ENCODE data around the gene LPP.

DNA sequence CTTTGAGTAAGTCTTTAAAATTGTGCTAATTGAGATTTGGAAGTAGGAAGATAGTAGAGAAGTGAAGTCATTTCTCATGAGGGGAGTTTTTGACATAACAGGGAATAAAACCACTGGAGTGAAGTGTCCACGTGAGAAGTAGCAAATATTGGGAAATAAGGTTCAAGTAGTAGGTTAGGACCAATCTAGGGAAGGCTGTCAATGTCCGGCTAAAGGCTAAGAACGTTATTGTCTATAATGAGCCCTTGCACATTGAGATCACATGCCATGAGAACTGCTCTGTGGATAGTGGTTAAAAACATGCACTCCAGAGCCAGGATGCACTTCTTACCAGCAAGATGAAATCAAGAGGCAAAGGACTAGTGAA, 557.9 kb downstream of the LPP start:
- TF ChIP-seq U2AF1 (optimal IDR thresholded peaks at IDR 0.05; ENCODE audit: low read depth, low read length), result no peak
- no peak for TF ChIP-seq SUZ12 (IDR thresholded peaks at IDR 0.05; ENCODE audit: low read depth, low read length)
- no peak for TF ChIP-seq NFRKB (IDR thresholded peaks at IDR 0.05)
- no peak for TF ChIP-seq SPEN (CRISPR knock-in tag; IDR thresholded peaks at IDR 0.05; ENCODE audit: low read depth)
- no peak for TF ChIP-seq RAD21 (CRISPR knock-in tag; IDR thresholded peaks at IDR 0.05)
- TF ChIP-seq, protein P1, sequence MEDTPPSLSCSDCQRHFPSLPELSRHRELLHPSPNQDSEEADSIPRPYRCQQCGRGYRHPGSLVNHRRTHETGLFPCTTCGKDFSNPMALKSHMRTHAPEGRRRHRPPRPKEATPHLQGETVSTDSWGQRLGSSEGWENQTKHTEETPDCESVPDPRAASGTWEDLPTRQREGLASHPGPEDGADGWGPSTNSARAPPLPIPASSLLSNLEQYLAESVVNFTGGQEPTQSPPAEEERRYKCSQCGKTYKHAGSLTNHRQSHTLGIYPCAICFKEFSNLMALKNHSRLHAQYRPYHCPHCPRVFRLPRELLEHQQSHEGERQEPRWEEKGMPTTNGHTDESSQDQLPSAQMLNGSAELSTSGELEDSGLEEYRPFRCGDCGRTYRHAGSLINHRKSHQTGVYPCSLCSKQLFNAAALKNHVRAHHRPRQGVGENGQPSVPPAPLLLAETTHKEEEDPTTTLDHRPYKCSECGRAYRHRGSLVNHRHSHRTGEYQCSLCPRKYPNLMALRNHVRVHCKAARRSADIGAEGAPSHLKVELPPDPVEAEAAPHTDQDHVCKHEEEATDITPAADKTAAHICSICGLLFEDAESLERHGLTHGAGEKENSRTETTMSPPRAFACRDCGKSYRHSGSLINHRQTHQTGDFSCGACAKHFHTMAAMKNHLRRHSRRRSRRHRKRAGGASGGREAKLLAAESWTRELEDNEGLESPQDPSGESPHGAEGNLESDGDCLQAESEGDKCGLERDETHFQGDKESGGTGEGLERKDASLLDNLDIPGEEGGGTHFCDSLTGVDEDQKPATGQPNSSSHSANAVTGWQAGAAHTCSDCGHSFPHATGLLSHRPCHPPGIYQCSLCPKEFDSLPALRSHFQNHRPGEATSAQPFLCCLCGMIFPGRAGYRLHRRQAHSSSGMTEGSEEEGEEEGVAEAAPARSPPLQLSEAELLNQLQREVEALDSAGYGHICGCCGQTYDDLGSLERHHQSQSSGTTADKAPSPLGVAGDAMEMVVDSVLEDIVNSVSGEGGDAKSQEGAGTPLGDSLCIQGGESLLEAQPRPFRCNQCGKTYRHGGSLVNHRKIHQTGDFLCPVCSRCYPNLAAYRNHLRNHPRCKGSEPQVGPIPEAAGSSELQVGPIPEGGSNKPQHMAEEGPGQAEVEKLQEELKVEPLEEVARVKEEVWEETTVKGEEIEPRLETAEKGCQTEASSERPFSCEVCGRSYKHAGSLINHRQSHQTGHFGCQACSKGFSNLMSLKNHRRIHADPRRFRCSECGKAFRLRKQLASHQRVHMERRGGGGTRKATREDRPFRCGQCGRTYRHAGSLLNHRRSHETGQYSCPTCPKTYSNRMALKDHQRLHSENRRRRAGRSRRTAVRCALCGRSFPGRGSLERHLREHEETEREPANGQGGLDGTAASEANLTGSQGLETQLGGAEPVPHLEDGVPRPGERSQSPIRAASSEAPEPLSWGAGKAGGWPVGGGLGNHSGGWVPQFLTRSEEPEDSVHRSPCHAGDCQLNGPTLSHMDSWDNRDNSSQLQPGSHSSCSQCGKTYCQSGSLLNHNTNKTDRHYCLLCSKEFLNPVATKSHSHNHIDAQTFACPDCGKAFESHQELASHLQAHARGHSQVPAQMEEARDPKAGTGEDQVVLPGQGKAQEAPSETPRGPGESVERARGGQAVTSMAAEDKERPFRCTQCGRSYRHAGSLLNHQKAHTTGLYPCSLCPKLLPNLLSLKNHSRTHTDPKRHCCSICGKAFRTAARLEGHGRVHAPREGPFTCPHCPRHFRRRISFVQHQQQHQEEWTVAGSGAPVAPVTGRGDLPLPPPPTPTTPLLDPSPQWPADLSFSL (CRISPR knock-in tag; IDR thresholded peaks at IDR 0.05), result no peak
- TF ChIP-seq, protein P2, sequence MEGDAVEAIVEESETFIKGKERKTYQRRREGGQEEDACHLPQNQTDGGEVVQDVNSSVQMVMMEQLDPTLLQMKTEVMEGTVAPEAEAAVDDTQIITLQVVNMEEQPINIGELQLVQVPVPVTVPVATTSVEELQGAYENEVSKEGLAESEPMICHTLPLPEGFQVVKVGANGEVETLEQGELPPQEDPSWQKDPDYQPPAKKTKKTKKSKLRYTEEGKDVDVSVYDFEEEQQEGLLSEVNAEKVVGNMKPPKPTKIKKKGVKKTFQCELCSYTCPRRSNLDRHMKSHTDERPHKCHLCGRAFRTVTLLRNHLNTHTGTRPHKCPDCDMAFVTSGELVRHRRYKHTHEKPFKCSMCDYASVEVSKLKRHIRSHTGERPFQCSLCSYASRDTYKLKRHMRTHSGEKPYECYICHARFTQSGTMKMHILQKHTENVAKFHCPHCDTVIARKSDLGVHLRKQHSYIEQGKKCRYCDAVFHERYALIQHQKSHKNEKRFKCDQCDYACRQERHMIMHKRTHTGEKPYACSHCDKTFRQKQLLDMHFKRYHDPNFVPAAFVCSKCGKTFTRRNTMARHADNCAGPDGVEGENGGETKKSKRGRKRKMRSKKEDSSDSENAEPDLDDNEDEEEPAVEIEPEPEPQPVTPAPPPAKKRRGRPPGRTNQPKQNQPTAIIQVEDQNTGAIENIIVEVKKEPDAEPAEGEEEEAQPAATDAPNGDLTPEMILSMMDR (CRISPR knock-in tag; IDR thresholded peaks at IDR 0.05), result no peak
- TF ChIP-seq, protein P3, sequence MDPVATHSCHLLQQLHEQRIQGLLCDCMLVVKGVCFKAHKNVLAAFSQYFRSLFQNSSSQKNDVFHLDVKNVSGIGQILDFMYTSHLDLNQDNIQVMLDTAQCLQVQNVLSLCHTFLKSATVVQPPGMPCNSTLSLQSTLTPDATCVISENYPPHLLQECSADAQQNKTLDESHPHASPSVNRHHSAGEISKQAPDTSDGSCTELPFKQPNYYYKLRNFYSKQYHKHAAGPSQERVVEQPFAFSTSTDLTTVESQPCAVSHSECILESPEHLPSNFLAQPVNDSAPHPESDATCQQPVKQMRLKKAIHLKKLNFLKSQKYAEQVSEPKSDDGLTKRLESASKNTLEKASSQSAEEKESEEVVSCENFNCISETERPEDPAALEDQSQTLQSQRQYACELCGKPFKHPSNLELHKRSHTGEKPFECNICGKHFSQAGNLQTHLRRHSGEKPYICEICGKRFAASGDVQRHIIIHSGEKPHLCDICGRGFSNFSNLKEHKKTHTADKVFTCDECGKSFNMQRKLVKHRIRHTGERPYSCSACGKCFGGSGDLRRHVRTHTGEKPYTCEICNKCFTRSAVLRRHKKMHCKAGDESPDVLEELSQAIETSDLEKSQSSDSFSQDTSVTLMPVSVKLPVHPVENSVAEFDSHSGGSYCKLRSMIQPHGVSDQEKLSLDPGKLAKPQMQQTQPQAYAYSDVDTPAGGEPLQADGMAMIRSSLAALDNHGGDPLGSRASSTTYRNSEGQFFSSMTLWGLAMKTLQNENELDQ (CRISPR knock-in tag; IDR thresholded peaks at IDR 0.05; ENCODE audit: borderline replicate concordance), result no peak
- no peak for TF ChIP-seq KAT8 (CRISPR knock-in tag; IDR thresholded peaks at IDR 0.05)
- no peak for TF ChIP-seq MAFF (IDR thresholded peaks at IDR 0.05; ENCODE audit: low read depth, low read length)
- no peak for TF ChIP-seq EZH2 (conservative IDR thresholded peaks at IDR 0.05; ENCODE audit: low read depth, low read length)
